ENCODE results near the gene RAB28.

RAB28 gene

GRCh38 chr4:13483136-13483767, 888 bp downstream of the RAB28 start:
- peak overlapping the region; percentile 95 for H3K27ac ChIP-seq

DNA sequence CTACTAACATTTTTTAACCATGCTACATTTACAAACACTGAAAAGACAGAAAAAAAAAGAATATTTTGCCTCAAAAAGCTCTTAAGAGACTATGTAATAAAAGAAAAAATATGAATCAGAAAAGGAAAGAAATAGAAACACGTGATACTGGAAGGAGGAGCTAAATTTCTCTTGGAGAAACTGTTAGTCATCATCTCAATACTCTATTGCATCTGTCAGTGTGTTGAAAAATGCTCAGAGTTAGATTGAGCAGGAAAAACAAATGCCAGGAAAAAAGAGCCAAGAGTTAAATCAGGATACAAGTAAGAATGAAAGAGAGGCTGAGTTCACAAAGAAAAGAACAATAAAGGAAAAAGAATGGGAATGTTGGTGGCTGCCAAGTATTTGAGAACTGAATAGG, 2.6 kb downstream of the RAB28 start:
- TF ChIP-seq, protein P1, sequence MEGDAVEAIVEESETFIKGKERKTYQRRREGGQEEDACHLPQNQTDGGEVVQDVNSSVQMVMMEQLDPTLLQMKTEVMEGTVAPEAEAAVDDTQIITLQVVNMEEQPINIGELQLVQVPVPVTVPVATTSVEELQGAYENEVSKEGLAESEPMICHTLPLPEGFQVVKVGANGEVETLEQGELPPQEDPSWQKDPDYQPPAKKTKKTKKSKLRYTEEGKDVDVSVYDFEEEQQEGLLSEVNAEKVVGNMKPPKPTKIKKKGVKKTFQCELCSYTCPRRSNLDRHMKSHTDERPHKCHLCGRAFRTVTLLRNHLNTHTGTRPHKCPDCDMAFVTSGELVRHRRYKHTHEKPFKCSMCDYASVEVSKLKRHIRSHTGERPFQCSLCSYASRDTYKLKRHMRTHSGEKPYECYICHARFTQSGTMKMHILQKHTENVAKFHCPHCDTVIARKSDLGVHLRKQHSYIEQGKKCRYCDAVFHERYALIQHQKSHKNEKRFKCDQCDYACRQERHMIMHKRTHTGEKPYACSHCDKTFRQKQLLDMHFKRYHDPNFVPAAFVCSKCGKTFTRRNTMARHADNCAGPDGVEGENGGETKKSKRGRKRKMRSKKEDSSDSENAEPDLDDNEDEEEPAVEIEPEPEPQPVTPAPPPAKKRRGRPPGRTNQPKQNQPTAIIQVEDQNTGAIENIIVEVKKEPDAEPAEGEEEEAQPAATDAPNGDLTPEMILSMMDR (conservative IDR thresholded peaks at IDR 0.05), result no peak
- H3K27ac ChIP-seq, result no peak overlapping the region

More at GRCh38 chr4:13483136-13483767, 888 bp downstream of the RAB28 start:
- TF ChIP-seq, protein P1 (conservative IDR thresholded peaks at IDR 0.05), result no peak

GRCh38 chr4:13478707-13479106, 5.4 kb downstream of the RAB28 start:
- TF ChIP-seq, protein P1 (conservative IDR thresholded peaks at IDR 0.05), result no peak
- no peak overlapping the region for H3K27ac ChIP-seq

GRCh38 chr4:13478131-13478530, 6.0 kb downstream of the RAB28 start:
- TF ChIP-seq, protein P1 (conservative IDR thresholded peaks at IDR 0.05), result no peak
- no peak overlapping the region for H3K27ac ChIP-seq

- H3K27ac ChIP-seq, result no peak overlapping the region
- TF ChIP-seq, protein P1 (conservative IDR thresholded peaks at IDR 0.05), result no peak
These were observed 7.2 kb downstream of the RAB28 start for GRCh38 chr4:13476915-13477314.

DNA sequence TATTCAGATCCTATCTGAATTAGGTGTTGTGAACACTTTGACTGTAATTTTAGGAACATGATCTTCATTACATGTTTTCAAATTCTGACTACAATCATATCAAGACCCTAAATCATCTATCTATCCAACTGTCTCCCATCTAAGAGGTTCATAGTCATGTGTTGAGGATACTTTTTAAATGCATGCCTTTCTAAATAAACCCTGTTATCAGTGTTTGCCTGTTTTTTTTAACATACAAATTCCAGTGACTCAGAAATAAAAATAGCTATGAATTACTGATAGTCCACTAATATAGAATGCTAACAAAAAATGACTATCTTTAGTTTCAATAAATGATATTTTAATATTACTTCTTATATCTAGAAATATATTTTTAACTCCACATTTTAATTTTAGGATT, 8.0 kb downstream of the RAB28 start:
- TF ChIP-seq, protein P1 (conservative IDR thresholded peaks at IDR 0.05), result no peak
- no peak overlapping the region for H3K27ac ChIP-seq

- no peak overlapping the region for H3K27ac ChIP-seq
- TF ChIP-seq, protein P1 (conservative IDR thresholded peaks at IDR 0.05), result no peak
These were observed 12.7 kb downstream of the RAB28 start for GRCh38 chr4:13471400-13471799.

Data from VCaP (cell line).